SKM-1 treated with dmso at 0.1 percent for 144 hours (cell line): Measurements from ENCODE around the gene OGG1.
A peak's percentile ranks its signal among the peaks of the same experiment; 100 is the strongest.

ENCODE experiments used
- DNase-seq: peaks from one replicate; lab custom pipeline; 2025; ENCODE audit not compliant: unreplicated experiment; lab: John Stamatoyannopoulos, UW

Gene OGG1

DNA sequence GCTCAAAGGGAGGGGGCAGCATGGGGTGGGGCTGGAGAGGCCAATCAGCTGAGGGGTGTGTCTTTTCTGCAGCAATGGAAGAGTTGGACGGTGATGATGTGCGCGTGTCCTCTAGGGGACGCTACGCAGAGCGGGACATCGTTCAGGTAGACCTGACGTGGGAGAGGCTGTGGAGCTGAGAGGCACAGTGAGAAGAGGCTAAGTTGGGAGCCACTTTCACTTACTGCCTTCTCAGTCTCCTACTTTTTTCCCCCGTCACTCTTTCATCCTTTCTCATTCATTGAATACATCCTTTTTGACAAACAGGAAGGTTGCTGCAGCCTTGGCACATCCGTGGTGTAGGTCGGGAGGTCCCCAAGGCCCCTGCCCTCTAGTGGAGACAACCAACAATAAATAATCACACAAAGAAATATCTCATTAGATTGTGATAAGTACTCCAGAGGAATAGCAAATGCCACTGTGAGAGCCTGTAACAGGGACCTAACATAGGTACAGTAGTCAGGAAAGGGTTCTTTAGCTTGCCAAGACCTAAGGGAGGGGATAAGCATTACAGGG, 22.6 kb upstream of the OGG1 start:
- DNase-seq = no peak

DNA sequence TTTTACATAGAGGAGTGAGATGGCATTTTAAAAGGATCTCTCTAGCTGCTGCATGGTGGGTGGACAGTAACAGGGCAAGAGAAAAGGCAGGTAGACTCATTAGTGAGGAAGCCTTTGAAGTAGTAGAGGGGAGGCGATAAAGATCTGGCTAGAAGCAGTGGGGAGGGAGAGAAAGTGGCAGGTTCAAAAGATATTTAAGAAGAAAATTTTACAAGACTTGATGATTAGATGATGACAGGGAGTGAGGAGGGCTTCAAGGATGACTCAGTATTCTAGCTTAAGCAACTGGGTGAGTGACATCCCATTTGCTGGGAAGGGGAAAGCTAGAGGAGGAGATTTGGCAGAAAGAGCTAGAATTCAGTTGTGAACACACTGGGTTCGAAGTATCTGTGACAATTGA, 22.0 kb upstream of the OGG1 start:
- DNase-seq = no peak

DNA sequence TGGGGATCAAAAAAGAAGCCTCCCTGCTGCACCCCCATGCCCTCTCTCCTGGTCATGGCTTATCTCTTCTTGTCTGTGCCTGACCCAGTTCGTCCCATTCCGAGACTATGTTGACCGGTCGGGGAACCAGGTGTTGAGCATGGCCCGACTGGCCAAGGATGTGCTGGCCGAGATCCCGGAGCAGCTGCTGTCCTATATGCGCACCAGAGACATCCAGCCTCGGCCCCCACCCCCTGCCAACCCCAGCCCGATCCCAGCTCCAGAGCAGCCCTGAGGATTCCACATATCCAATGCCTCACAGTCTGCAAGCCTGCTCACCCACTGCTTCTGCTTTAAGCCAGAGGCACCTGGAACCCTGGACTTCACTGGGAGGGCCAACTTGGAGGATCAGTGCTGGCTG, 20.3 kb upstream of the OGG1 start:
- no peak for DNase-seq

DNA sequence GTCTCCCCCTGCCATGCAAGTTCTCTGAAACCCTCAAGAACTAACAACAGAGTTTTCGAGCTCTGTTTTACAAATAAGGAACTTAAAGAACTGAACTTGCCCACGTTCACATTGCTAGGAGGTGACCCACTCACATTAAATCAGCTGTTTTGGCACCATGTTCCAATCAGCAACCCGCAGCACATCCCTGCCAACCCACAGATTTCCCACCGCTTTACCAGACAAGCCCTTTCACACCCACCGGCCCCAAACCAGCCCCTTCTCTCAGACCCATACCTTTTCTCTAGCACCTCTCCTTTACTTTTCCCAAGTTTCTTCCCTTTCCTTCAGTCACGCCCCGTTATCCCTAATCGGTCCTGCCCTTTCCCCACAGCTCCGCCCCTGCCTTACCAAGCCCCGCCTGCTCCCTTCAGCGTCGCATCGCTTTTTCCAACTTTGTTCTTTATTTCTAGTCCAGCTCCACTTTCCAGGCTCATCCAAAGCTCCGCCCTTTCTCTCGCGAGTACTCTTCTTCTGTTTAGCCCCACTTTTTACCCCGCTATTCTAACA, 19.0 kb upstream of the OGG1 start:
- no peak for DNase-seq

DNA sequence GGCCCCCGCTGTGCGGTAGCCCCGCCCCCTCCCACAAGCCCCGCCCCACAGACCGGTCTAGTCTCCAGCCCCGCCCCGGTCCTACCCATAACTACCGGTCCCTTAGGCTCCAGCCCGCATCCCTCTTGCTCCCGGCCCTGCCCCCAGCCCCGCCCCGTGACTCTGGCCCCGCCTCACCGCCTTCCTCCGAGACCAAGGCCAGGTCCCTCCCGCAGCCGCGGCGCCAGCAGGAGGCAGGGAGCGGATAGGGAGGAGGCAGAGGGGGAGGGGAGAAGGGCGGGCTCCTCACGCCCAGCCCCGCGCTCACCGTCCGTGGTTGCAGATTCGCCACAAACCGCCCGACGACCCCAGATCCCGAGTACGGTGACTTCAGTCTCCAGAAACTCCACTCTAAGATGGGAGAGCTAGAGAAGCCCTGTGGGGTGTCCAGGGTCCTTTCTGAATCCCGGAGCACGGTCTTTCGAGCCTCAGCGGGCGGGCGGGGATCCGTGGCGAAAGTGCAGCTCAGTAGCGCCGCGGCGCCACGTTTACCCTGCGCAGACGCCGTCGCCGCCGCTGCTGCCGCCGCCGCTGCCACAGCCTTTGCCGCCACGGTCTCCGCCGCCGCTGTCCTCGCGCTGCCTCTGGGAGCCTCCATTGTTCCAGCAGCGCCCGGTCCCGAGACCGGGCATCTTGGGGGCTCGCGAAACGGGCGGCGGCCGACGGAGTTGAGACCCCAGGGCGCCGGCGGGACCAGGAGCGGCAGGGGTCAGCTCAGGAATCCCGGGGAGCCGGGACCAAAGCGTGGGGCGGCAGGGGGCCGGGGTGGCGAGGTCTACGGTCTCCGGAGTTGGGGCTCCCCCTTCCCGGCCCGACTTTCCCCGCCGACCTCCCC, 18.3 kb upstream of the OGG1 start, which contains the start of gene BRPF1:
TSS of gene BRPF1 (plus strand) at position 530 of the 874 bp plus-strand sequence. CDS start 2,406 bp downstream, outside the sequence.
- DNase-seq = peak; percentile 96

DNA sequence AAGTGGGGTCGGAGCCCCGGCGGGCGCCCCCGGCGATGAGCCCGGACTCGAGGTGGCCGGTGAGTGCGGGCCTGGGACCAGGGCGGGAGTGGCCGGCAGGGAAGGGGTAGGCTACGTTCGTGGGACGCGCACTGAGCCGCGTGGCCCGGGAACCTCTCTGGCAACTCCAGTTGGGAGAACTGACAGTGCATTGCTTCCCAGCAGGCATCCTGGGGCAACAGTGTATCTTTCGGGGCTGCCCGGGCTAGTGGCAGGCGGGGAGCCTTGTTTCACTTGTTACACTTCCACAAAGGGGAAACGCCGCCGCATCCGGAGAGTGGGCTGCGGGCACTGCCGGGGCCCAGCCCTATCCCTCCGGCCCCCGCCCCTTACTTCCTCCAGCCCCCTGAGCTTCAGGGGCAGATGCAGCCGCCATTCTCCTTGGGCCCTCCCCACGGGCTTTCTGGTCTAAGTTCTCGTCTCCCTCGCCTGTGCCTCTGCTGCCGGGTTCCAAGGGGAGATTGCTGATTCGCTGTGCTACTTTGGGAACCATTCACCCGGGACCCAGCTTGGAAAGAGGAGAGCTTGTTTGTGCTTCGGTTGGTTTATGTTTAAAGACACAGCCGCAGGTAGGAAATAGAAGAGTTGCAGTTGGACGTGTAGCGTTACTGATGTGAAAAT, 17.5 kb upstream of the OGG1 start:
- DNase-seq = no peak

DNA sequence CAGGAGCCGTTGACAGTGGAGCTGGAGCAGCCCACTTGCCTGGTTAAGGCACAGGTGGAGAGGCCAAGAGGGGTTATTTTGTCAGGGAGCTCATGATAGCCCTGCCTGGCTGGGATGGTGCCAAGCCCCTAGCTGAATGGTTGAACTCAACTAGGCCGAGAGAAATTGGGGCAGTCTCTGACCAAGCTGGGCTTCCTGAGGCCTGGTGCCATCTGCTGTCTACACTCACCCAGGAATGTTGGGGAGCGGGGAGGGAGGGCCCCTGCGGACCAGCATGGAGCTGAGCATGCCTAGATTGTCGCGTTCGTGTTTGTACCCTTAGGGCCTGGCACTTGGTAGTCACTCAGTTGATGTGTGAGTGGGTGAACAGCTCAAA, 17.0 kb upstream of the OGG1 start:
- no peak for DNase-seq

DNA sequence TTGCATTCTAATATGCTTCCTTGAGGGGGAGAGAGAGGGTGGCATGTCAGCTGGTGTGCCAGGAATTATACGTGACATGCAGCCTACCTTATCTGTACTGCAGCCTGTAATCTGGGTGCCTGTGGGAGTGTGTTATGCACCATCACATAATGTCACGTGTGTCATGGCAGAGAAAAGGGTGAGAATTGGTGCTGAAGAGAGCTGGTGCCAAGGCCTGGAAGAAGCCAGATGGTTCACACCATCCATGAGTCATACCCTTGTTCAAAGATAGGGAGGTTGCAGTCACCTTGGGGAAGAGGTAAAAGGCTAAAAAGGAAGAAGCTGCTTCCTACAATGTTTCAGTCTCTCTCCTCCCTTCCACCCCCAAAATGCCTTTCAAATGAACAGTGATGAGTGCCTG, 12.9 kb upstream of the OGG1 start:
- DNase-seq = no peak

DNA sequence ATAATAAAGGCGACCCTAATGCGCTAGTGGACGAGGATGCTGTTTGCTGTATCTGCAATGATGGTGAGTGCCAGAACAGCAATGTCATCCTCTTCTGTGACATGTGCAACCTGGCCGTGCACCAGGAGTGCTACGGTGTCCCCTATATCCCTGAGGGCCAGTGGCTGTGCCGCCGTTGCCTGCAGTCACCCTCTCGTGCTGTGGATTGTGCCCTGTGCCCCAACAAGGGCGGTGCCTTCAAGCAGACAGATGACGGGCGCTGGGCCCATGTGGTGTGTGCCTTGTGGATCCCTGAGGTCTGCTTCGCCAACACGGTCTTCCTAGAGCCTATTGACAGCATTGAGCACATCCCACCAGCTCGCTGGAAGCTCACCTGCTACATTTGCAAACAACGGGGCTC, 10.6 kb upstream of the OGG1 start:
- no peak for DNase-seq

DNA sequence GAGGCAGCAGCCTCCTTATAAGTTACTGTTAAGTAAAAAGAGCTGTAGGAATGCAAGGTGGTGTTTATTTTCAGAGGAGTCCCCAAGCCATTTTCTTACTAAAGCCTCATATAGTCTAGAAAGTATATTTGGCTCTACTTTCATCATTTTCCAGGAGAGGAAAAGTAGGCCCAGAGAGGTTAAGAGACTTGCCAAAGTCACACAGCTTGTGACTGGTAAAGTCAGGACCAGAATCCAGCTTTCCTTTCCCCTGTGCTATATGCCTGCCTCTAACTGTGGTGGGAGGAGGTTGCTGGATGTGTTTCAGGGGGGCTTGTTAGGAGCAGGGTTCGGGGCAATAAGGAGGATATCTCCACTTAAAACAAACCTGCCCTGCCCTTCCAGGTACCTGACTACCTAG, 7.2 kb upstream of the OGG1 start:
- no peak for DNase-seq

DNA sequence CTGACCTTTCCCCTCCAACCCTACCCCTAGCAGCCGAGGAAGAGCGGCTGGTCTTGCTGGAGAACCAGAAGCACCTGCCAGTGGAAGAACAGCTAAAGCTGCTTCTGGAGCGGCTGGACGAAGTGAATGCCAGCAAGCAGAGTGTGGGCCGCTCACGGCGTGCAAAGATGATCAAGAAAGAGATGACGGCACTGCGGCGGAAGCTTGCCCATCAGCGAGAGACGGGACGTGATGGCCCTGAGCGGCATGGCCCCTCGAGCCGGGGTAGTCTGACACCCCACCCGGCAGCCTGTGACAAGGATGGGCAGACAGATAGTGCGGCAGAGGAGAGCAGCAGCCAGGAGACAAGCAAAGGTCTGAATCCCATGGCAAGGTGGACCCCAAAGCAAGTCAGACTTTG, 6.2 kb upstream of the OGG1 start:
- DNase-seq = no peak

DNA sequence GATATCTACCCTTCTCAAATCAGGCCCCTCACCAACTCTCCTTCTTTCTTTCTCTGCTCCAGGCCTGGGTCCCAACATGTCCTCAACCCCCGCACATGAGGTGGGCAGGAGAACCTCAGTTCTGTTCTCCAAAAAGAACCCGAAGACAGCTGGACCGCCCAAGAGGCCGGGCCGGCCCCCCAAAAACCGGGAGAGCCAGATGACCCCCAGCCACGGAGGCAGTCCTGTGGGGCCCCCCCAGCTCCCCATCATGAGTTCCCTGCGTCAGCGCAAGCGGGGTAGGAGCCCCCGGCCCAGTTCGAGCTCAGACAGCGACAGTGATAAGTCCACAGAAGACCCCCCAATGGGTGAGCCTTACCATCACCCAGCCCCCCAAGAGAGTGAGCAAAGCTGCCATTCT, 5.6 kb upstream of the OGG1 start:
- no peak for DNase-seq

DNA sequence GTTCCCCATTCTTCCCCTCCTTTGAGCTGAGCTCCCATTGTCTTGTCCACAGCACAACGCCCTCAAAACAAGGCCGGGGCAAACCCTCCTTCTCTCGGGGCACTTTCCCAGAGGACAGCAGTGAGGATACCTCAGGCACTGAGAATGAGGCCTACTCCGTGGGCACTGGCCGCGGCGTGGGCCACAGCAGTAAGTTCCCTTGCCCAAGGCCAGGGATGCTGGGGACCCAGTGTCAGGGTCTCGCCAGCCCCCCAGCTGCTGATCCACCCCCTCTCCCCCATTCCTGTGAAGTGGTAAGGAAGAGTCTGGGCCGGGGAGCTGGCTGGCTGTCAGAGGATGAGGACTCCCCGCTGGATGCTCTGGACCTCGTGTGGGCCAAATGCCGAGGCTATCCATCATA, 4.2 kb upstream of the OGG1 start:
- no peak for DNase-seq

DNA sequence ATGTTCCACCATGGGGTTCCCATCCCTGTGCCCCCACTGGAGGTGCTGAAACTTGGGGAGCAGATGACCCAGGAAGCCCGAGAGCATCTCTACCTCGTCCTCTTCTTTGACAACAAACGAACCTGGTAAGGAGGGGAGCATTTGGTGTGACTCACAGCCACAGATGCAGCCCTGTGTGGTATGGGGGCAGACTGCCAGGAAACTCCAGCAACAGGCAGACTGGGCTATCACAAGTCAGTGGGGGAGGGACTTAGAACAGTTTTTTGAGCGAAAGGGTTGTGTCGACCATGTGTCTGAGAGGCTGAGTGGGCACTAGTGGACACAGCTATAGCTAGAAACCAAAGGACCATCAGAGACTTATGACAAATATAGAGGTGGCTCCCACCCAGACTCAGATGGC, 3.4 kb upstream of the OGG1 start:
- no peak for DNase-seq

DNA sequence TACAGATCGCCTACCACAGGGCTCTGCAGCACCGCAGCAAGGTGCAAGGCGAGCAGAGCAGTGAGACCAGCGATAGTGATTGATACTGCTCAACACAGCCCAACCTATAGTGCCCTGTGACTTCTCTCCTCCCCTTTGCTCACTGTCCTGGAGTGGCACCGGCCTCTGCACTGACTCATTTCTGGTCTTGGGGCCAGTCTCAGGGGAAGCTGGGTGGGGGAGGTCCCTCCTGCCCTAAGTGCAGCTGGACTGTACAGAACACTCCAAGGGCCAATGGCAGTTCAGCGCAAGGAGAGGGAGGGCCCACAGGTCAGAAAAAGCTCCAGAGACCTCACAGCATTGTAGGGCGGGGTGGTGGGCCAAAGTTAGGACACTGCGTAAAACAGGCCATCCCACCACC, 2.5 kb upstream of the OGG1 start:
- DNase-seq = no peak

DNA sequence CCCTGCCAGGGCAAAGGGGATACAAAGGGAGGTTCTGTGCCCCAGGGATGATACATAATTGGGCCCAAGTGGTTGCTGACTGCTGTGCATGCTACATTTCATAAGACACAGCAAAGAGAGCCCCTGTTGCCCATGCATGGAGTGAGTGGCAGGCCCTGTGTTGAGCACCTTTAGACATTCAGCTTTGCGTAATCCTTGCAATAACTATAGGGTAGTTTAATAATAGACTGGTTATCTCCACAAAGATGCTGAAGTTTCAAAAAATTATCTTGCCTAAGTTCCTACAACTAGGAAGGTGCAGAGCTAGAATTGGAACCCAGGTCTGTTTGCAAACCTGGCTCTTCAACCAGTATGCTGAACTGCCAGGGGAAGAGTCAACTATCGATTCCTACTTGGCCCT, 1.7 kb upstream of the OGG1 start:
- DNase-seq = no peak

DNA sequence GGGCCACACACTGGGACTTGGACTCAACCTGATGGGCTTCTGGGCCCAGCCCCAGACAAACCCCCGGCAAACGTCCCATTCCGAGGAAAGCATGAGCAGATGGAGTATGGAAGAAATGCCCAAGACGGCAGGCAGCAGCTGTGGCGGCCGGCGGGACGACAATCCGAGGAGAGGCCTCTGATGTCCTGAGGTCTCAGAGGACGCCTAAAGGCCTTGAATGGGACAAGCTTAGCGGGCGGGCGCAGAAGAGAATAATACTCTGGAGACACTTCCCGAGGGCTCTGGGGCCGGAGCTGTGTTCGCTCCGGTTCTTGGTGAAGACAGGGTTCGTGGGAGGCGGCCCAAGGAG, 482 bp upstream of the OGG1 start:
- DNase-seq = no peak

DNA sequence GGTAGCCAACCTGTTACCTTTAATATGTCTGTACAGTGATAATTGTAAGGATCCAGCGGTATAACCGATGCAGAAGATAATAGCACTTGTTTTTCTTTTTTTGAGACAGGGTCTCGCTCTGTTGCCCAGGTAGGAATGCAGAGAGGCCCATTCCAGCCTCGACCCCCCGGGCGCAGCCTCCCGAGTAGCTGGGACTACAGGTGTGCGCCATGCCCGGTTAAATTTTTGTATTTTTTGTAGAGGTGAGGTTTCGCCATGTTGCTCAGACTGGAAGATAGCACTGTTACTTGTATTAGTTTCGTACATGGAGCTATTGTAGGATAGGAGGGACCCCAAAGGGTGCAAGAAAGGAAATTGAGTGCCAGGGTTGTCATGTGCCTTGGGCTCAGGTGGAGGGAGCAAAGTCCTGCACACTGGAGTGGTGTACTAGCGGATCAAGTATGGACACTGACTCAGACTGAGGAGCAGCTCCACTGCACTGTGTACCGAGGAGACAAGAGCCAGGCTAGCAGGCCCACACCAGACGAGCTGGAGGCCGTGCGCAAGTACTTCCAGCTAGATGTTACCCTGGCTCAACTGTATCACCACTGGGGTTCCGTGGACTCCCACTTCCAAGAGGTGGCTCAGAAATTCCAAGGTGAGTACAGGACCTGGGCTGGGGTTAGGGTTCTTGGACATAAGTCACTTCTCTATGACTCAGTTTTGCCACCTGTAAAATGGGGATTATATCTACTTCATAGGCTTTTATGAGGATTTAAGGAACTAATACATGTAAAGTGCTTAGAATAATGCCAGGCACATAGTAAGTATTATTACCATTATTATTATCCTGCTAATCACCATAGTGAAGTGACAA, 1.0 kb downstream of the OGG1 start:
- no peak for DNase-seq

DNA sequence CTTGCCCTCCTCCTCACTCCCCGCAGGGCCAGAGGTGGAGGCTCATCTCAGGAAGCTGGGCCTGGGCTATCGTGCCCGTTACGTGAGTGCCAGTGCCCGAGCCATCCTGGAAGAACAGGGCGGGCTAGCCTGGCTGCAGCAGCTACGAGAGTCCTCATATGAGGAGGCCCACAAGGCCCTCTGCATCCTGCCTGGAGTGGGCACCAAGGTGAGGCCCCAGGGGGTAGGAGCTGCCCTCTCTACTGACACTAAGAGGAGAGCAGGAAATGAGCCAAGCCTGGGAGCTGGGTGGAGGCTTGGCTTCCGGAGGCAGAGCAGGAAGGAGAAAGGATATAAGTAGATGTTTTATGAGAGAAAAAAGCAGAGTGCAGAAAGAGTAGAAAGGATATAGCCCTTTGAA, 4.9 kb downstream of the OGG1 start:
- no peak for DNase-seq

DNA sequence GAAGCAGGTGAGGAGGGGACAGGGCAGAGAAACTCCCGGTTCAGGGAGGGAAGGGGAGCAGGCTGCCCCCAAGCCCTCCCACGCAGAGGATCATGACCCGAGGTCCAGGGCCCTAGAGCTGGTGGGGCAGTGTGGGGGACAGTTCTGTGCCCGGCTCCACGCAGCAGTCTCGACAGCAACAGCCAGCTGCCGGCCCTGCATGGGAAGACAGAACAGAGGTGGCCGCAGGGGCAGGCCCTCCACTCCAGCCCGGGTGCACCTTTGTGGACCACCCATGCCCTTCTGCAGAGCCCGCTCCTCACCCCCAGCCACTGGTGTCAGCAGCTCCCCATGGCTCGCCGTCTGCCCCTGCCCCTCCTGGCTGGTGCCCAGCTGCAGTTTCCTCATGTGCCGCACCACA, 7.7 kb downstream of the OGG1 start:
- DNase-seq = no peak

DNA sequence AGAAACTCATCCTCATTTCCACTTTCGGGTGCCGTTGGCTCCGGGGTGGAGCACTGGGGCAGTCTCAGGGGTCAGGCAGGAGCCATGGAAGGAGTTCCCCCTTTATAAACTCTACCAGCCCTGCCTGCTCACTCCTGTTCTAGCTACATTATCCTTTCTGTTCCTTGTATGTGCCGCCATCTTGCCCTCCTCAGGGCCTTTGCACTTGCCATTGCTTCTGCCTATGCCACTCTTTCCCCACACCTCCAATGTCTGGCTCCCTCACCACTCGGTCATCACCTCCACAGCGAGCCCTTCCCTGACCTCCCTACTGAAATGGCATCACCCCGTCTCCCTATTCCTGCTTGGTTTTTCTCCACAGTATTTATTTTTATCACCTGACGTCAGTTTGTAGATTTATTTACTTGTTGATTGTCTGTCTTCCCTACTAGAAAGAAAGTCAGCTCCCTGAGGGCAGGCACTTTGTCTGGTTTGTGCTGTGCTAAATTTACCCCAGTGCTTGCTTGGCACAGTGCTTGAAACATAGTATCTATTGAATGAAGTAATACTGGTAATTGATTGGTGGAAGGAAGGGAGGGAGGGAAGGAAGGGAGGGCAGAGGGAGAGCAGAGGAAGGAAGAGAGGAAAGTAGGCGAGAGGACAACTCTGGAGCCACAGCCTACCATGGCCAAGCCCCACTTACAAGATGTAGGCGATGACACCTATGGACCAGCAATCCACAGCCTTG, 11.2 kb downstream of the OGG1 start:
- DNase-seq = no peak
